OCI-LY7 (cell line): ENCODE measurements around the gene CLCF1.

Experiments
- CTCF ChIP-seq: fragments of 200-600 bp; sonication (generic); conservative IDR thresholded peaks from 2 replicates; pipeline ENCODE4 v1.5.1; 2014; ENCODE audit warnings: mild to moderate bottlenecking, antibody characterized with exemption, low read length, moderate library complexity, mixed read lengths
- EZH2phosphoT487 ChIP-seq: fragments of 200-600 bp; sonication (generic); IDR thresholded peaks from 2 replicates; pipeline ENCODE4 v1.6.1; 2018; ENCODE audit warnings: low read depth, borderline replicate concordance, mild to moderate bottlenecking, mixed run types, antibody characterized with exemption, low read length, moderate library complexity, mixed read lengths

- TF ChIP-seq CTCF: no peak
- TF ChIP-seq EZH2phosphoT487: no peak
Measured at GRCh38 chr11:67322049-67322448, 51.3 kb downstream of the CLCF1 start.
